Prostate gland (tissue), 2 donors: Measurements from ENCODE around the gene HSF4. TPM values are rescaled to one million over a fixed set of nuclear protein-coding genes. Genes with fewer than 3 reads are reported as not detected.

Source experiments
- DNase-seq: peaks from one replicate; pipeline ENCODE4 v3.0.0-alpha.2; 2019; ENCODE audit warnings: low spot score
- H3K27ac ChIP-seq, 2 donors: fragments of 200-600 bp; sonication (generic); 2 replicates each; pipeline ENCODE4 v1.5.1; 2017 to 2019
- H3K27me3 ChIP-seq: fragments of 200-600 bp; sonication (generic); replicated peaks from 2 replicates; pipeline ENCODE4 v1.5.1; 2019; ENCODE audit not compliant: insufficient read depth
- H3K36me3 ChIP-seq, 2 donors: fragments of 200-600 bp; sonication (generic); 1 replicate in 1 of 2; 2 replicates in 1 of 2; pipeline versions ENCODE4 v1.5.1 to v1.8.1; 2017 to 2019
- H3K4me1 ChIP-seq: fragments of 200-600 bp; sonication (generic); replicated peaks from 2 replicates; pipeline ENCODE4 v1.5.1; 2019
- H3K4me3 ChIP-seq, 2 donors: fragments of 200-600 bp; sonication (generic); 2 replicates each; pipeline ENCODE4 v1.5.1; 2017 to 2019
- H3K9me3 ChIP-seq: fragments of 200-600 bp; sonication (generic); 2 replicates; pipeline ENCODE4 v1.5.1; 2017
- POLR2A ChIP-seq: fragments of 450-650 bp; IDR thresholded peaks from one replicate; pipeline ENCODE4 v1.6.1; 2016; ENCODE audit warnings: antibody characterized with exemption, mild to moderate bottlenecking
- POLR2AphosphoS5 ChIP-seq: sonication (generic); formaldehyde crosslinking; IDR thresholded peaks from one replicate; pipeline ENCODE4 v1.6.1; 2017; ENCODE audit warnings: antibody characterized with exemption
- WGBS: methylation state at CpG from one replicate; pipeline ENCODE4 v1.1.5; 2018; 5-methylcytosine and 5-hydroxymethylcytosine counted together
- intact Hi-C: fragments of 100-400 bp; cut with DNase I; formaldehyde crosslinking; loops from one replicate; pipeline ENCODE4 v1.14.2; 2022
- total RNA-seq, 2 donors: library from RNA; depleted of rRNA; stranded (reverse); fragments of >200 nt; gene quantifications; one replicate each; pipeline ENCODE4 v1.1.0, GENCODE V29; 2016
- TF ChIP-seq, protein P1 (sequence below), 4 experiments: fragments of 200-600 bp in 2 of 4; fragments of 450-650 bp in 2 of 4; sonication (generic) in 2 of 4; IDR thresholded peaks; 1 replicate in 3 of 4; 2 replicates in 1 of 4; pipeline ENCODE4 v1.5.1; 2016 to 2019; ENCODE audit warnings: antibody characterized with exemption in 4 of 4, mild to moderate bottlenecking in 2 of 4, moderate library complexity in 2 of 4

HSF4 gene
- total RNA-seq, 2 donors from 2014 or later, result 109 to 137 TPM

DNA sequence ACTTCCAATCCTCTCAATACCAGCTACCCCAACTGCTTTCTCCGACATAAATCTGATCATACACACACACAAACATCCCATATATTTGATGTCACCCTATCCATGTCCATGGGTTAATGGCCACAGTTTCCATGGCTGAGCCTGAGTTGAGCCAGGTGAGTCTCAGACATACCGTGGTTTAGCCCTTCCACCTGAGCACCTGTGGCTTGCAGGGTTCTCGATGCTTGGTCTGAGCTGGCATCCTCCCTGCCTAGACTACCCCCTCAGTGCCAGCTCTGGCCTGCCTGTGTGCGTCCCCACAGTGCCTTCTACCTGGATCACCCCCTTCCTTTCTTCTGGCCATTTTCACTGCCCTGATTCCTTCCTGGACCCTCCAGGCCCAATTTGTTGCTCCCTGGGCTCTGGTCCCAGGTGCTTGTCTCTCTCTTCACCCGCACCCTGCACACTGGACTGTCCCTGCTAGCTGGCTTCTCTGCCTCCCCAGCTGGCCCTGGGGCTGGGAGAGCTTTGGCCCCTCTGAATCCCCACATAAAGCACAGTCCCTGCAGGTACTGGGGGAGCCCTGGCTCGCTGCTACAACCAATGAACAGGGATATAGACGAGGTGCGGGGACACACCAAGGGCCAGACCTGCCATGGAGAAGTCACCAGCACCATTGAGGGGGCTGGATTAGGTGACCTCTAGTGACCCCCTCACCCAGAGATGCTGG is 41.7 kb downstream of the HSF4 start:
- H3K4me1 ChIP-seq, result no peaks in the 10 kb centered on the region
- WGBS, result 94% methylated on average over 8 of the region's 8 CpGs
- no peak for TF ChIP-seq POLR2A
- TF ChIP-seq POLR2AphosphoS5, result no peak
- TF ChIP-seq, protein P1, sequence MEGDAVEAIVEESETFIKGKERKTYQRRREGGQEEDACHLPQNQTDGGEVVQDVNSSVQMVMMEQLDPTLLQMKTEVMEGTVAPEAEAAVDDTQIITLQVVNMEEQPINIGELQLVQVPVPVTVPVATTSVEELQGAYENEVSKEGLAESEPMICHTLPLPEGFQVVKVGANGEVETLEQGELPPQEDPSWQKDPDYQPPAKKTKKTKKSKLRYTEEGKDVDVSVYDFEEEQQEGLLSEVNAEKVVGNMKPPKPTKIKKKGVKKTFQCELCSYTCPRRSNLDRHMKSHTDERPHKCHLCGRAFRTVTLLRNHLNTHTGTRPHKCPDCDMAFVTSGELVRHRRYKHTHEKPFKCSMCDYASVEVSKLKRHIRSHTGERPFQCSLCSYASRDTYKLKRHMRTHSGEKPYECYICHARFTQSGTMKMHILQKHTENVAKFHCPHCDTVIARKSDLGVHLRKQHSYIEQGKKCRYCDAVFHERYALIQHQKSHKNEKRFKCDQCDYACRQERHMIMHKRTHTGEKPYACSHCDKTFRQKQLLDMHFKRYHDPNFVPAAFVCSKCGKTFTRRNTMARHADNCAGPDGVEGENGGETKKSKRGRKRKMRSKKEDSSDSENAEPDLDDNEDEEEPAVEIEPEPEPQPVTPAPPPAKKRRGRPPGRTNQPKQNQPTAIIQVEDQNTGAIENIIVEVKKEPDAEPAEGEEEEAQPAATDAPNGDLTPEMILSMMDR (IDR thresholded peaks at IDR 0.05), result no peak
- DNase-seq, result no peak
- intact Hi-C loops, result no loop called here
- H3K36me3 ChIP-seq, result peaks cover 0 to 12% of the 10 kb centered on the region in 2 donors
- H3K4me3 ChIP-seq, result no peak overlapping the region
- no peaks in the 10 kb centered on the region for H3K9me3 ChIP-seq
- H3K27me3 ChIP-seq, result no peaks in the 10 kb centered on the region
- H3K27ac ChIP-seq, result no peak overlapping the region

DNA sequence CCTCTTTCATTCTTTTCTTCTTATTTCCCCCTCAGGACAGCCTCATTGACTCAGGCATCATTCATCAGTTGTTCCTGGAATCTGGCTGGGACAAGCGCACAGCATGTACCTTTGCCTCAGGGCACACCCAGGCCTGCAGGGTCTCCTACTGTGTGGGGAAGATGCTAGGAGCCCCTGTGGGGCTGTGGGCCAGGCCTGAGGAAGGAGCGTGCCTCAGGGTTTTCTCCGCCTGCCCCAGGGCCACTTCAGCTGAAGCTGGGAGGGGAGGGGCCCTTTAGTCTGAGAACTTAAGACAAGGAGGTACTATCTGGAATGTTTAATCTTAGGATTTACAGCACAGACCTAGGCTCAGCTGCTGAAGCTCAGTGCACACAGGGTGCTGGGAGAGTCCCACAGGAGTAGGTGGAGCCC is 42.3 kb downstream of the HSF4 start:
- intact Hi-C loops, result no loop called here
- Histone ChIP-seq H3K4me3 (no peak overlapping the region), H3K27me3 (no peaks in the 10 kb centered on the region), H3K4me1 (no peaks in the 10 kb centered on the region), H3K9me3 (no peaks in the 10 kb centered on the region), H3K27ac (no peak overlapping the region), H3K36me3 (peaks cover 0 to 9% of the 10 kb centered on the region in 2 donors)
- no peak for DNase-seq
- TF ChIP-seq POLR2A (no peak), POLR2AphosphoS5 (no peak)
- TF ChIP-seq, protein P1 (IDR thresholded peaks at IDR 0.05), result no peak
- WGBS, result 93% methylated on average over 3 of the region's 3 CpGs

DNA sequence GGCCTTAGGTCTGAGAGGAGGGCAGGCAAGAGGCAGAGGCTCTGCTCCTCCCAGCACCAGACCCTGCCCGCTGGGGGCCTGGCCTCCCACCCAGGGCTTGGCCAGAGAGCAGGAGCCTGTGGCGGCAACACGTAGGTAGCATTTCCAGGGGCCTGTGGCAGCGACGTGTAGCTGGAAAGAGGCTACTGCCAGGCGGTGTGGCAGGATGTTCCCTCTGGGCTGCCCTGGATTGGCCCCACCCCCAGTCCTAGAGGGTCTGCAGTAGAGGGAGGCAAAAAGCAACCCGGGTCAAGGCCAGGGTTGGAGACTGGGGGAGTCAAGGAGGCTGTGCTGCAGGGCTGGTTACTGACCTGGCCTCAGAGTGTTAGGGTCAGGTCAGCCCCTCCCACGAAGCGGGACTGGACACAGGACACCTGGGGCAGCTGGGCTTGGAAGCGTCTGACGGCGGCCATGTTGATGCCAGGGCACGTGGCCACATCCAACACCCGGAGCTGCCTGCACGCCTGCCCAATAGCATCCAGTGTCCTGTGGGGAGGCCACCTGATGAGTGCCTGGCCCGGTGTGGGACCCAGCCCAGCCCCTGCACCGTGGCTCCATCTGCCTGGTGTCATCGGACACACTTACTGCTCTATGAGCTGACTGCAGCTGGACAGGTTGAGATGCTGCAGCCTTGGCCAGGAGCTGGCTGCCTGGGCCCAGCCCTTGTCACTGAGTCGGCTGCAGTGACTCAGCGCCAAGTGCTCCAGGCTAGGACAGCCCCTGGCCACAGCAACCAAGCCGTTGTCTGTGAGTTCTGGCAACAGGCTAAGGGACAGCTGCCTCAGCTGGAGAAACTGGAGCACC is 42.9 kb downstream of the HSF4 start:
- Histone ChIP-seq H3K36me3 (peaks cover 0 to 3% of the 10 kb centered on the region in 2 donors), H3K27me3 (no peaks in the 10 kb centered on the region), H3K4me3 (no peak overlapping the region), H3K9me3 (no peaks in the 10 kb centered on the region), H3K4me1 (no peaks in the 10 kb centered on the region), H3K27ac (no peak overlapping the region)
- intact Hi-C loops, result no loop called here
- DNase-seq, result no peak
- WGBS, result 73% methylated on average over 16 of the region's 21 CpGs
- TF ChIP-seq, protein P1 (IDR thresholded peaks at IDR 0.05), result no peak
- no peak for TF ChIP-seq POLR2A
- no peak for TF ChIP-seq POLR2AphosphoS5

DNA sequence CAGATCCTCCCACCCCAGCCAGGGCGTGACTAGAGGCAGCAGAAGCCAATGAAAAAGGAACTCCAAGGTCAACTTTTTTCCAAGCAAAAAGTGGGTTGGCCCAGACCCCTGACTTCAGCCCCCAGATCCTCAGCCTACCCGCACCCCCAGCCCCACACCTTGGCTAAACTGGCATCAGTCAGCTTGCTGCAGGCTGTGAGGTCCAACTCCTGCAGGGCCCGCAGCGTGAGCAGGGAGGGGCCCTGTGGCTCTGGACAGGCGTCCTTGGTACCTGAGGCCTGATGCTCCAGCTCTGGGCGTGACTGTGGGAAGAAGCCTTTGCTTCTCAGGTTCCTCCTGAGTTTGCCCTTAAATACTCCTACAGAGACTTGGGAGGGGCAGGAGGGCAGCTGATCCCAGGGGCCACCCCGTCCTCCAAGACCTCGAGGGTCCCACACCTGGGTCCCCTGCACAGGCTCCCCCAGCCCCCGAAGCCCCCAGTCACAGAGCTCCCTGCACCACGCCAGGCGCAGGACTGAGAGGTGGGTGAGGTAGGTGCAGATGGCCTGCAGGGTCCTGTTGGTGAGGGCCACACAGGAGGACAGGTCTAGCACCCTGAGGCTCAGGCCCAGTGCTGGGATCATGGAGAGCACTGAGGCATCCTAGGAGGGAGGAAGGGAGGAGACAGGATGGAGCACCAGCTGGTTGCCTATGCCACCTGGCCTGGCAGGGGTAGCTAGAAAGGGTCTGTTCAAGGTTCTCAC is 43.8 kb downstream of the HSF4 start:
- H3K27me3 ChIP-seq, result no peaks in the 10 kb centered on the region
- DNase-seq, result no peak
- TF ChIP-seq, protein P1 (IDR thresholded peaks at IDR 0.05), result no peak
- no peaks in the 10 kb centered on the region for H3K9me3 ChIP-seq
- WGBS, result 90% methylated on average over 11 of the region's 11 CpGs
- H3K36me3 ChIP-seq, result no peaks in the 10 kb centered on the region
- H3K27ac ChIP-seq, result no peak overlapping the region
- intact Hi-C loops, result no loop called here
- H3K4me1 ChIP-seq, result no peaks in the 10 kb centered on the region
- no peak overlapping the region for H3K4me3 ChIP-seq
